GM12878 (cell line): Measurements from ENCODE around the gene ADAMTSL4. TPM values are rescaled to one million over a fixed set of nuclear protein-coding genes. Genes with fewer than 3 reads are reported as not detected.

Source experiments
- ATF7 ChIP-seq: fragments of 450-650 bp; IDR thresholded peaks from 2 replicates; pipeline ENCODE4 v1.6.1; 2016; ENCODE audit warnings: low read depth, mild to moderate bottlenecking
- CBFB ChIP-seq: IDR thresholded peaks from 2 replicates; pipeline ENCODE4 v1.6.1; 2016; ENCODE audit warnings: antibody characterized with exemption, low read depth
- CHD2 ChIP-seq: IDR thresholded peaks from 2 replicates; pipeline ENCODE4 v1.6.1; 2011; ENCODE audit warnings: low read depth, low read length, improper control_type of control experiment, borderline replicate concordance
- CREB1 ChIP-seq: IDR thresholded peaks from 2 replicates; pipeline ENCODE4 v1.6.1; 2012; ENCODE audit warnings: low read depth, mild to moderate bottlenecking, inconsistent platforms
- EP300 ChIP-seq, 2 experiments: fragments of 150-350 bp in 1 of 2; IDR thresholded peaks; 2 replicates each; pipeline ENCODE4 v1.6.1; 2011 to 2012; ENCODE audit warnings: low read depth in 2 of 2, low read length in 2 of 2, borderline replicate concordance in 1 of 2, improper control_type of control experiment in 1 of 2, inconsistent platforms in 1 of 2; ENCODE audit not compliant: control insufficient read depth in 1 of 2
- ESRRA ChIP-seq: IDR thresholded peaks from 2 replicates; pipeline ENCODE4 v1.6.1; 2012; ENCODE audit warnings: mild to moderate bottlenecking, low read length, improper control_type of control experiment
- FOXM1 ChIP-seq: IDR thresholded peaks from 2 replicates; pipeline ENCODE4 v1.6.1; 2012; ENCODE audit warnings: low read depth, mild to moderate bottlenecking, inconsistent platforms, low read length, moderate library complexity
- GATAD2B ChIP-seq: fragments of 450-650 bp; conservative IDR thresholded peaks from 2 replicates; pipeline ENCODE4 v1.6.1; 2017; ENCODE audit warnings: low read depth, mild to moderate bottlenecking, moderate library complexity
- HDAC2 ChIP-seq: fragments of 200-600 bp; sonication (generic); IDR thresholded peaks from 2 replicates; pipeline ENCODE4 v1.6.1; 2017
- IKZF2 ChIP-seq, 2 experiments: fragments of 450-650 bp; IDR thresholded peaks; 2 replicates each; pipeline ENCODE4 v1.6.1; 2017; ENCODE audit warnings: mild to moderate bottlenecking in 2 of 2, moderate library complexity in 2 of 2
- JUND ChIP-seq: IDR thresholded peaks from 2 replicates; pipeline ENCODE4 v1.6.1; 2012; ENCODE audit warnings: low read depth, mild to moderate bottlenecking, low read length, improper control_type of control experiment, moderate library complexity
- LARP7 ChIP-seq: fragments of 450-650 bp; IDR thresholded peaks from 2 replicates; pipeline ENCODE4 v1.6.1; 2017; ENCODE audit warnings: mild to moderate bottlenecking
- MAX ChIP-seq: IDR thresholded peaks from 2 replicates; pipeline ENCODE4 v1.6.1; 2012; ENCODE audit warnings: low read depth, low read length, improper control_type of control experiment
- MTA3 ChIP-seq: IDR thresholded peaks from 2 replicates; pipeline ENCODE4 v1.6.1; 2012; ENCODE audit warnings: low read length, inconsistent platforms, borderline replicate concordance
- MXI1 ChIP-seq: fragments of 150-350 bp; IDR thresholded peaks from 2 replicates; pipeline ENCODE4 v1.6.1; 2011; ENCODE audit warnings: low read depth, mild to moderate bottlenecking, inconsistent platforms, low read length, improper control_type of control experiment
- NFIC ChIP-seq: IDR thresholded peaks from 2 replicates; pipeline ENCODE4 v1.6.1; 2012; ENCODE audit warnings: low read depth, mild to moderate bottlenecking, inconsistent platforms, low read length, moderate library complexity
- PBX3 ChIP-seq: IDR thresholded peaks from 2 replicates; pipeline ENCODE4 v1.6.1; 2011; ENCODE audit warnings: mild to moderate bottlenecking, low read depth, low read length, moderate library complexity; ENCODE audit not compliant: insufficient replicate concordance
- PML ChIP-seq: IDR thresholded peaks from 2 replicates; pipeline ENCODE4 v1.6.1; 2012; ENCODE audit warnings: low read length, inconsistent platforms
- RBBP5 ChIP-seq: fragments of 200-600 bp; sonication (generic); conservative IDR thresholded peaks from 2 replicates; pipeline ENCODE4 v1.6.1; 2016
- SREBF1 ChIP-seq: IDR thresholded peaks from 2 replicates; pipeline ENCODE4 v1.6.1; 2012; ENCODE audit warnings: mild to moderate bottlenecking, low read length
- SRF ChIP-seq, 2 experiments: IDR thresholded peaks; 2 replicates each; pipeline ENCODE4 v1.6.1; 2011; ENCODE audit warnings: low read depth in 2 of 2, low read length in 2 of 2, mild to moderate bottlenecking in 1 of 2, moderate library complexity in 1 of 2
- STAT1 ChIP-seq: fragments of 450-650 bp; conservative IDR thresholded peaks from 2 replicates; pipeline ENCODE4 v1.6.1; 2014; ENCODE audit warnings: antibody characterized with exemption, mild to moderate bottlenecking
- SUZ12 ChIP-seq: fragments of 200-600 bp; sonication (generic); IDR thresholded peaks from one replicate; pipeline ENCODE4 v1.6.1; 2018; ENCODE audit warnings: antibody characterized with exemption, mild to moderate bottlenecking; ENCODE audit not compliant: unreplicated experiment
- TCF3 ChIP-seq: IDR thresholded peaks from 2 replicates; pipeline ENCODE4 v1.6.1; 2012; ENCODE audit warnings: low read depth, mild to moderate bottlenecking, low read length, borderline replicate concordance; ENCODE audit not compliant: insufficient read depth
- YY1 ChIP-seq: IDR thresholded peaks from 2 replicates; pipeline ENCODE4 v1.6.1; 2011; ENCODE audit warnings: low read depth, mild to moderate bottlenecking, low read length
- ZBTB11 ChIP-seq: fragments of 450-650 bp; formaldehyde crosslinking; IDR thresholded peaks from 2 replicates; pipeline ENCODE4 v1.5.0; 2022; ENCODE audit warnings: mild to moderate bottlenecking, missing genetic modification characterization
- ZNF207 ChIP-seq: fragments of 450-650 bp; IDR thresholded peaks from 2 replicates; pipeline ENCODE4 v1.6.1; 2014; ENCODE audit warnings: antibody characterized with exemption, mild to moderate bottlenecking, borderline replicate concordance
- polyA plus RNA-seq, 11 experiments: library from polyadenylated mRNA; depleted of rRNA in 4 of 11; unstranded in 6 of 11; stranded (reverse) in 5 of 11; fragments of >200 nt; fragmentation: Nextera tagmentation in 4 of 11; fragmentation: Illumina TruSeq in 1 of 11; extraction: Ambion mirVana in 4 of 11; extraction: Trizol in 1 of 11; gene quantifications; 1 replicate in 1 of 11; 2 replicates in 10 of 11; pipeline versions ENCODE4 v1.2.1 to v1.2.3, GENCODE V29; 2011 to 2016; ENCODE audit warnings: inconsistent platforms in 2 of 11, missing spikeins in 2 of 11, low read depth in 1 of 11
- total RNA-seq, 4 experiments: library from RNA; depleted of rRNA in 3 of 4; stranded (reverse); fragments of >200 nt in 3 of 4; fragmentation: Illumina TruSeq in 1 of 4; extraction: Trizol in 1 of 4; gene quantifications; 2 replicates each; pipeline versions ENCODE4 v1.2.1 to v1.2.3, GENCODE V29; 2013 to 2021

ADAMTSL4 gene
- total and polyA plus RNA-seq, 10 of the 15 experiments (the other 5 are each of a cell fraction or from before 2014, with no cell fraction given) = 0.04 to 0.15 (median 0.05) TPM; not detected in 5

- TF ChIP-seq ZBTB11 (CRISPR knock-in tag) (no peak), CREB1 (no peak), SUZ12 (no peak), FOXM1 (0 out of 2 replicates have a peak, but pooled peaks have one; percentile 24), JUND (no peak), NFIC (no peak), ZNF207 (no peak), STAT1 (no peak), ESRRA (no peak), LARP7 (no peak), MXI1 (no peak), IKZF2 (IDR thresholded peaks at IDR 0.05) (no peak; a peak in 1 of 4 replicates), SRF (IDR thresholded peaks at IDR 0.05; ENCODE audit: low read depth in 2 of 2, low read length in 2 of 2) (no peak), RBBP5 (no peak), ATF7 (no peak), CBFB (no peak), CHD2 (peak; percentile 9; the same call in 1 of the 2 replicates), PBX3 (no peak), TCF3 (0 out of 2 replicates have a peak, but pooled peaks have one; percentile 25), YY1 (no peak), HDAC2 (no peak), GATAD2B (no peak), MTA3 (0 out of 2 replicates have a peak, but pooled peaks have one; percentile 30), EP300 (IDR thresholded peaks at IDR 0.05; ENCODE audit: borderline replicate concordance in 1 of 2, control insufficient read depth in 1 of 2, low read depth in 2 of 2, low read length in 2 of 2) (no peak; a peak in 1 of 4 replicates), SREBF1 (no peak), MAX (no peak), PML (peak; percentile 56; the same call in 1 of the 2 replicates)
These were observed 23.9 kb downstream of the ADAMTSL4 start (continued) for GRCh38 chr1:150572918-150573647.
